K562 (cell line): ENCODE measurements around the gene CYRIA. TPM values are rescaled to one million over a fixed set of nuclear protein-coding genes. Genes with fewer than 3 reads are reported as not detected.

Experiments
- DIDO1 ChIP-seq: fragments of 450-650 bp; IDR thresholded peaks from 2 replicates; pipeline ENCODE4 v1.6.1; 2016; ENCODE audit warnings: low read depth, missing biosample characterization, missing genetic modification characterization
- ZNF316 ChIP-seq: fragments of 450-650 bp; IDR thresholded peaks from 2 replicates; pipeline ENCODE4 v1.6.1; 2016
- ZNF668 ChIP-seq: fragments of 250-450 bp; sonication (Bioruptor Pico); IDR thresholded peaks from 2 replicates; pipeline ENCODE4 v1.8.0; 2022; ENCODE audit warnings: mild to moderate bottlenecking, inconsistent platforms
- ZNF76 ChIP-seq: fragments of 250-450 bp; sonication (Bioruptor Pico); IDR thresholded peaks from 2 replicates; pipeline ENCODE4 v1.4.0; 2020; ENCODE audit warnings: mild to moderate bottlenecking, moderate library complexity, borderline replicate concordance
- polyA plus RNA-seq, 8 experiments: library from polyadenylated mRNA; depleted of rRNA in 4 of 8; stranded (reverse) in 5 of 8; unstranded in 3 of 8; fragments of >200 nt; fragmentation: Nextera tagmentation in 2 of 8; fragmentation: Illumina TruSeq in 1 of 8; extraction: Ambion mirVana in 2 of 8; extraction: Trizol in 1 of 8; gene quantifications; 2 replicates each; pipeline versions ENCODE4 v1.2.1 to v1.2.3, GENCODE V29; 2011 to 2014; ENCODE audit warnings: inconsistent platforms in 1 of 8, missing spikeins in 1 of 8
- total RNA-seq, 7 experiments: library from RNA; depleted of rRNA in 6 of 7; stranded (reverse); fragments of >200 nt in 6 of 7; fragmentation: Illumina TruSeq in 2 of 7; extraction: Trizol in 2 of 7; gene quantifications; 2 replicates each; pipeline versions ENCODE4 v1.2.1 to v1.2.3, GENCODE V29; 2011 to 2021; ENCODE audit warnings: low replicate concordance in 1 of 7
- TF ChIP-seq, protein P1 (sequence below), 2 experiments: fragments of 200-800 bp in 1 of 2; sonication (Bioruptor generic) in 1 of 2; sonication (generic) in 1 of 2; formaldehyde crosslinking in 1 of 2; IDR thresholded peaks in 1 of 2; conservative IDR thresholded peaks in 1 of 2; 2 replicates each; pipeline versions ENCODE4 v1.5.0 to v1.6.1; 2016 to 2020; ENCODE audit warnings: missing compliant biosample characterization in 1 of 2, missing genetic modification characterization in 1 of 2, missing genetic modification reagents in 1 of 2
- TF ChIP-seq, protein P2 (sequence below): fragments of 200-400 bp; formaldehyde crosslinking; IDR thresholded peaks from 2 replicates; pipeline ENCODE4 v1.6.1; 2017; ENCODE audit warnings: mild to moderate bottlenecking, low read depth, low read length, moderate library complexity

CYRIA gene
- total and polyA plus RNA-seq, 9 of the 15 experiments (the other 6 are each of a cell fraction or from before 2014, with no cell fraction given), result 0.84 to 5.6 (median 3.0) TPM

DNA sequence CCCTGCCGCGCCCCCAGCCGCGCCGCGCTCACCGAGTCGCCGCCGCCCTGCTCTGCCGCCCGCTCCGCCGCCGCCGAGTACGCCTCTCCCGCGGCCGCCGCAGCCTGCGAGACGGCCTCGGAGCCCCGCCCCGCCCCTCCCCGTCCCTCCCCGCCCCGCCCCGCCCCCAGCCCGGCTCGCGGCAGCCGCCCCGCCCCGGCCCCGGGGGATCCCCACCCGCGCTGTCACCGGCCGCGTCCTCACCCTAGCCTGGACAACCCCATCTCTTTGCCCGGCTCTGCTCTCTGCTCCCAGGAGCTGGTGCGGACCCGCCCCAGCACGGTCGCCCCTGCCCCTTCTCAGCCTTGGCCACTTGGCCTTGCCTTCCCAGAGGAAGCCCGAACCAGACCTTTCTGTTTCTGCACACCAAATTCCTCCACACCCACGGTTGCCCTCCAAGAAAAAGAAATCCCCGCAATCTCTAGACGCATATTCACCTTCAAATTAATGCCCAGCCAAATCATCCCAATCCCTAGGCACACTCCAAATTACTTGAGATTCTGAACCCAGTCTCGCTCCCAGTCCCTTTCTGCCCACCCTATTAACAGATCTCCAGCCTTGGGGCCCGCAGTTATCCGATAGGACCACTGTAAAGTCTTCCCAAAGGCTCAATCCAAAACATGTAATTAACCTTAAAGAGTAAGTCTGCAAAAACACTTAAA lies at the start of gene CYRIA (continued):
- TF ChIP-seq, protein P1, sequence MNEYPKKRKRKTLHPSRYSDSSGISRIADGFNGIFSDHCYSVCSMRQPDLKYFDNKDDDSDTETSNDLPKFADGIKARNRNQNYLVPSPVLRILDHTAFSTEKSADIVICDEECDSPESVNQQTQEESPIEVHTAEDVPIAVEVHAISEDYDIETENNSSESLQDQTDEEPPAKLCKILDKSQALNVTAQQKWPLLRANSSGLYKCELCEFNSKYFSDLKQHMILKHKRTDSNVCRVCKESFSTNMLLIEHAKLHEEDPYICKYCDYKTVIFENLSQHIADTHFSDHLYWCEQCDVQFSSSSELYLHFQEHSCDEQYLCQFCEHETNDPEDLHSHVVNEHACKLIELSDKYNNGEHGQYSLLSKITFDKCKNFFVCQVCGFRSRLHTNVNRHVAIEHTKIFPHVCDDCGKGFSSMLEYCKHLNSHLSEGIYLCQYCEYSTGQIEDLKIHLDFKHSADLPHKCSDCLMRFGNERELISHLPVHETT (CRISPR knock-in tag; conservative IDR thresholded peaks at IDR 0.05 in 1 of 2, IDR thresholded peaks at IDR 0.05 in 1 of 2), result peak in 1 of 2 experiments; percentile 72; a peak in 2 of 4 replicates
- TF ChIP-seq ZNF316 (no peak), ZNF76 (CRISPR knock-in tag) (no peak), ZNF668 (no peak), DIDO1 (no peak)
- TF ChIP-seq, protein P2, sequence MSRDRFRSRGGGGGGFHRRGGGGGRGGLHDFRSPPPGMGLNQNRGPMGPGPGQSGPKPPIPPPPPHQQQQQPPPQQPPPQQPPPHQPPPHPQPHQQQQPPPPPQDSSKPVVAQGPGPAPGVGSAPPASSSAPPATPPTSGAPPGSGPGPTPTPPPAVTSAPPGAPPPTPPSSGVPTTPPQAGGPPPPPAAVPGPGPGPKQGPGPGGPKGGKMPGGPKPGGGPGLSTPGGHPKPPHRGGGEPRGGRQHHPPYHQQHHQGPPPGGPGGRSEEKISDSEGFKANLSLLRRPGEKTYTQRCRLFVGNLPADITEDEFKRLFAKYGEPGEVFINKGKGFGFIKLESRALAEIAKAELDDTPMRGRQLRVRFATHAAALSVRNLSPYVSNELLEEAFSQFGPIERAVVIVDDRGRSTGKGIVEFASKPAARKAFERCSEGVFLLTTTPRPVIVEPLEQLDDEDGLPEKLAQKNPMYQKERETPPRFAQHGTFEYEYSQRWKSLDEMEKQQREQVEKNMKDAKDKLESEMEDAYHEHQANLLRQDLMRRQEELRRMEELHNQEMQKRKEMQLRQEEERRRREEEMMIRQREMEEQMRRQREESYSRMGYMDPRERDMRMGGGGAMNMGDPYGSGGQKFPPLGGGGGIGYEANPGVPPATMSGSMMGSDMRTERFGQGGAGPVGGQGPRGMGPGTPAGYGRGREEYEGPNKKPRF, result no peak
